H9 (cell line): ENCODE data around the gene TSGA10IP. TPM values are rescaled to one million over a fixed set of nuclear protein-coding genes. Genes with fewer than 3 reads are reported as not detected.

Experiments
- DNase-seq: peaks from one replicate; pipeline ENCODE4 v3.0.0-alpha.2; 2017
- H2AFZ ChIP-seq: one replicate; pipeline ENCODE4 v1.6.1; 2013; ENCODE audit warnings: mild to moderate bottlenecking, low read length, control low read depth, moderate library complexity
- H2AK5ac ChIP-seq: 2 replicates; pipeline ENCODE4 v1.6.1; 2013; ENCODE audit warnings: low read length, control low read depth, mixed read lengths; ENCODE audit not compliant: insufficient read length
- H2BK120ac ChIP-seq: one replicate; pipeline ENCODE4 v1.6.1; 2013; ENCODE audit warnings: low read depth, mild to moderate bottlenecking, low read length, control low read depth, inconsistent platforms; ENCODE audit not compliant: poor library complexity, severe bottlenecking
- H2BK12ac ChIP-seq: 2 replicates; pipeline ENCODE4 v1.6.1; 2013; ENCODE audit warnings: low read length, control low read depth, mixed read lengths, low read depth; ENCODE audit not compliant: insufficient read length
- H2BK15ac ChIP-seq: 2 replicates; pipeline ENCODE4 v1.6.1; 2013; ENCODE audit warnings: low read depth, low read length, control low read depth
- H2BK20ac ChIP-seq: one replicate; pipeline ENCODE4 v1.6.1; 2013; ENCODE audit warnings: low read depth, mild to moderate bottlenecking, low read length, control low read depth, inconsistent platforms; ENCODE audit not compliant: poor library complexity, severe bottlenecking
- H2BK5ac ChIP-seq: 2 replicates; pipeline ENCODE4 v1.6.1; 2013; ENCODE audit warnings: low read length, control low read depth, mixed read lengths; ENCODE audit not compliant: insufficient read length
- H3K14ac ChIP-seq: 2 replicates; pipeline ENCODE4 v1.6.1; 2013; ENCODE audit warnings: low read length, control low read depth; ENCODE audit not compliant: insufficient read depth
- H3K18ac ChIP-seq: 2 replicates; pipeline ENCODE4 v1.6.1; 2013; ENCODE audit warnings: low read depth, mild to moderate bottlenecking, mixed read lengths, low read length, control low read depth; ENCODE audit not compliant: insufficient read length
- H3K23ac ChIP-seq: 2 replicates; pipeline ENCODE4 v1.6.1; 2013; ENCODE audit warnings: low read length, control low read depth, mixed read lengths, low read depth; ENCODE audit not compliant: insufficient read length
- H3K23me2 ChIP-seq: 2 replicates; pipeline ENCODE4 v1.6.1; 2013; ENCODE audit warnings: low read depth, mild to moderate bottlenecking, mixed read lengths, low read length, control low read depth; ENCODE audit not compliant: insufficient read length, poor library complexity, severe bottlenecking
- H3K27ac ChIP-seq: 2 replicates; pipeline ENCODE4 v1.5.1; 2013; ENCODE audit warnings: low read length, control low read depth, mixed read lengths, low read depth; ENCODE audit not compliant: insufficient read length
- H3K27me3 ChIP-seq: 2 replicates; pipeline ENCODE4 v1.6.1; 2013; ENCODE audit warnings: low read length, control low read depth, inconsistent platforms; ENCODE audit not compliant: insufficient read depth
- H3K4ac ChIP-seq: 2 replicates; pipeline ENCODE4 v1.6.1; 2013; ENCODE audit warnings: low read depth, mild to moderate bottlenecking, control low read depth, inconsistent platforms, low read length, moderate library complexity
- H3K4me1 ChIP-seq: 2 replicates; pipeline ENCODE4 v1.6.1; 2013; ENCODE audit warnings: low read length, control low read depth, inconsistent platforms; ENCODE audit not compliant: insufficient read depth
- H3K4me2 ChIP-seq: 2 replicates; pipeline ENCODE4 v1.6.1; 2013; ENCODE audit warnings: low read length, control low read depth, mixed read lengths; ENCODE audit not compliant: insufficient read length, insufficient read depth
- H3K56ac ChIP-seq: 2 replicates; pipeline ENCODE4 v1.6.1; 2013; ENCODE audit warnings: low read depth, mild to moderate bottlenecking, mixed read lengths, low read length, control low read depth; ENCODE audit not compliant: insufficient read length
- H3K79me1 ChIP-seq: 2 replicates; pipeline ENCODE4 v1.6.1; 2013; ENCODE audit warnings: low read depth, mild to moderate bottlenecking, moderate library complexity, low read length, control low read depth, inconsistent platforms; ENCODE audit not compliant: insufficient read depth, poor library complexity, severe bottlenecking
- H3K79me2 ChIP-seq: 2 replicates; pipeline ENCODE4 v1.6.1; 2013; ENCODE audit warnings: low read length, control low read depth, inconsistent platforms; ENCODE audit not compliant: insufficient read depth
- H3K9ac ChIP-seq: 2 replicates; pipeline ENCODE4 v1.6.1; 2013; ENCODE audit warnings: low read length, control low read depth, mixed read lengths; ENCODE audit not compliant: insufficient read length; ENCODE audit errors: extremely low read depth
- H3K9me3 ChIP-seq: one replicate; pipeline ENCODE4 v1.6.1; 2013; ENCODE audit warnings: low read depth, low read length, inconsistent platforms; ENCODE audit not compliant: control insufficient read depth
- H3T11ph ChIP-seq: one replicate; pipeline ENCODE4 v1.6.1; 2013; ENCODE audit warnings: mild to moderate bottlenecking, low read length, control low read depth, inconsistent platforms
- H4K20me1 ChIP-seq: one replicate; pipeline ENCODE4 v1.6.1; 2013; ENCODE audit not compliant: control insufficient read depth, insufficient read length, insufficient read depth
- H4K5ac ChIP-seq: 2 replicates; pipeline ENCODE4 v1.6.1; 2013; ENCODE audit warnings: low read depth, mild to moderate bottlenecking, mixed read lengths, low read length, control low read depth; ENCODE audit not compliant: insufficient read length
- H4K8ac ChIP-seq: replicated peaks from 2 replicates; pipeline ENCODE4 v1.6.1; 2013; ENCODE audit warnings: low read length, control low read depth, mixed read lengths, low read depth; ENCODE audit not compliant: insufficient read length
- H4K91ac ChIP-seq: 2 replicates; pipeline ENCODE4 v1.6.1; 2013; ENCODE audit warnings: low read depth, mild to moderate bottlenecking, moderate library complexity, mixed read lengths, low read length, control low read depth; ENCODE audit not compliant: insufficient read length
- H3K27ac Mint-ChIP-seq, 3 experiments: 2 replicates in 2 of 3; 3 replicates in 1 of 3; pipeline ENCODE4 v1.8.0; 2020 to 2021; ENCODE audit warnings: mixed read lengths in 3 of 3, mild to moderate bottlenecking in 1 of 3, moderate library complexity in 1 of 3
- H3K27me3 Mint-ChIP-seq: 2 replicates; pipeline ENCODE4 v1.8.0; 2021; ENCODE audit warnings: low read depth, mild to moderate bottlenecking, moderate library complexity, mixed read lengths
- H3K36me3 Mint-ChIP-seq, 3 experiments: 2 replicates in 2 of 3; 3 replicates in 1 of 3; pipeline ENCODE4 v1.8.0; 2020 to 2021; ENCODE audit warnings: low read depth in 3 of 3, mixed read lengths in 3 of 3; ENCODE audit not compliant: insufficient read depth in 1 of 3
- H3K4me1 Mint-ChIP-seq, 2 experiments: 2 replicates each; pipeline ENCODE4 v1.8.0; 2020; ENCODE audit warnings: mixed read lengths in 2 of 2
- H3K4me3 Mint-ChIP-seq, 2 experiments: 2 replicates in 1 of 2; 3 replicates in 1 of 2; pipeline ENCODE4 v1.8.0; 2020 to 2021; ENCODE audit warnings: mild to moderate bottlenecking in 2 of 2, mixed read lengths in 2 of 2, moderate library complexity in 1 of 2
- H3K9me3 Mint-ChIP-seq, 2 experiments: 2 replicates in 1 of 2; 3 replicates in 1 of 2; pipeline ENCODE4 v1.8.0; 2020; ENCODE audit warnings: mild to moderate bottlenecking in 2 of 2, mixed read lengths in 2 of 2, moderate library complexity in 1 of 2
- CTCF ChIP-seq: fragments of 200-600 bp; sonication (generic); conservative IDR thresholded peaks from 3 replicates; pipeline ENCODE4 v1.8.0; 2021; ENCODE audit warnings: antibody characterized with exemption, mild to moderate bottlenecking
- WGBS: extraction: QIAGEN DNeasy Blood & Tissue Kit; methylation state at CpG from one replicate; pipeline ENCODE4 v1.1.7; 2013; ENCODE audit warnings: missing lambda C conversion rate, low lambda C conversion rate, mixed read lengths; ENCODE audit not compliant: insufficient read length; ENCODE audit errors: extremely low coverage; 5-methylcytosine and 5-hydroxymethylcytosine counted together
- total RNA-seq: library from RNA; stranded (reverse); gene quantifications from 2 replicates; pipeline ENCODE4 v1.2.1, GENCODE V29; 2021

Gene TSGA10IP
- total RNA-seq, 1 experiment from 2014 or later = 2.2 TPM

- Histone ChIP-seq H3K4me1 (no peaks in the 10 kb centered on the region), H4K5ac (no peak overlapping the region), H2AFZ (no peak overlapping the region), H3K14ac (no peak overlapping the region), H4K91ac (no peak overlapping the region), H3K23me2 (peaks cover 9% of the 10 kb centered on the region), H2BK120ac (no peak overlapping the region), H3K27ac (no peak overlapping the region), H3K27me3 (peaks cover 14% of the 10 kb centered on the region; the same call in 1 of the 2 replicates), H3K4ac (no peak overlapping the region), H2BK20ac (no peak overlapping the region), H3K23ac (no peak overlapping the region), H3K79me2 (no peaks in the 10 kb centered on the region), H4K20me1 (no peaks in the 10 kb centered on the region), H2BK12ac (no peak overlapping the region), H2BK15ac (no peak overlapping the region), H2BK5ac (no peak overlapping the region), H3K9me3 (no peaks in the 10 kb centered on the region), H3K4me2 (no peak overlapping the region), H3K18ac (no peak overlapping the region), H3K9ac (no peak overlapping the region), H4K8ac (no peak overlapping the region), H2AK5ac (no peak overlapping the region), H3T11ph (no peak overlapping the region), H3K79me1 (no peaks in the 10 kb centered on the region), H3K56ac (no peak overlapping the region)
- peaks cover 20 to 26% of the 10 kb centered on the region in 2 experiments for H3K4me1 Mint-ChIP-seq
- whole genome bisulfite sequencing = no CpG with 5 or more reads among the region's 4 CpGs
- no peak overlapping the region for H3K27ac Mint-ChIP-seq
- H3K9me3 Mint-ChIP-seq = no peaks in the 10 kb centered on the region
- peaks cover 0 to 36% (median 0%) of the 10 kb centered on the region in 3 experiments; a peak in 2 of 7 replicates for H3K36me3 Mint-ChIP-seq
- H3K4me3 Mint-ChIP-seq = no peak overlapping the region
- TF ChIP-seq CTCF = no peak
- no peak for DNase-seq
- peaks cover 45% of the 10 kb centered on the region for H3K27me3 Mint-ChIP-seq
Measured at GRCh38 chr11:65897020-65897471, 48.2 kb upstream of the TSGA10IP start.
